Keratinocyte (primary cell): ENCODE results near the gene ACSS2. TPM values are rescaled to one million over a fixed set of nuclear protein-coding genes. Genes with fewer than 3 reads are reported as not detected.

Source experiments
- DNase-seq: peaks from one replicate; pipeline ENCODE4 v3.0.0-alpha.2; 2011; ENCODE audit warnings: low read depth, missing footprints, low spot score
- FAIRE-seq: peaks from 2 replicates; lab custom pipeline; 2011; peaks lifted over from hg19 to GRCh38; lab: Jason Lieb, UNC
- H2AFZ ChIP-seq: 2 replicates; pipeline ENCODE4 v1.6.0; 2012; ENCODE audit warnings: low read length, control low read depth, inconsistent platforms; ENCODE audit not compliant: control insufficient read depth
- H3K27ac ChIP-seq: 2 replicates; pipeline ENCODE4 v1.5.1; 2011; ENCODE audit warnings: low read length; ENCODE audit not compliant: control insufficient read depth, insufficient read depth
- H3K27me3 ChIP-seq: 3 replicates; pipeline ENCODE4 v1.6.0; 2011; ENCODE audit warnings: low read length; ENCODE audit not compliant: control insufficient read depth, insufficient read depth; ENCODE audit errors: extremely low read depth
- H3K36me3 ChIP-seq, 2 experiments: 2 replicates in 1 of 2; 3 replicates in 1 of 2; pipeline ENCODE4 v1.5.1; 2011; ENCODE audit warnings: low read length in 2 of 2, mild to moderate bottlenecking in 1 of 2; ENCODE audit not compliant: control insufficient read depth in 2 of 2, insufficient read depth in 2 of 2; ENCODE audit errors: extremely low read depth in 1 of 2
- H3K4me1 ChIP-seq: 3 replicates; pipeline ENCODE4 v1.5.1; 2011; ENCODE audit warnings: low read length; ENCODE audit not compliant: control insufficient read depth, insufficient read depth; ENCODE audit errors: extremely low read depth
- H3K4me2 ChIP-seq: 3 replicates; pipeline ENCODE4 v1.6.0; 2011; ENCODE audit warnings: low read depth, low read length; ENCODE audit not compliant: control insufficient read depth, insufficient read depth; ENCODE audit errors: extremely low read depth
- H3K4me3 ChIP-seq, 3 experiments: fragments of 200-600 bp in 1 of 3; sonication (generic) in 1 of 3; 2 replicates in 2 of 3; 3 replicates in 1 of 3; pipeline ENCODE4 v1.5.1; 2011 to 2016; ENCODE audit warnings: low read length in 3 of 3, mild to moderate bottlenecking in 3 of 3, control low read depth in 2 of 3, inconsistent platforms in 1 of 3, low read depth in 1 of 3, mixed read lengths in 1 of 3, mixed run types in 1 of 3, moderate library complexity in 1 of 3; ENCODE audit not compliant: control insufficient read depth in 2 of 3, insufficient read depth in 2 of 3; ENCODE audit errors: extremely low read depth in 1 of 3
- H3K79me2 ChIP-seq: 2 replicates; pipeline ENCODE4 v1.6.0; 2012; ENCODE audit warnings: low read length; ENCODE audit not compliant: control insufficient read depth, insufficient read depth
- H3K9ac ChIP-seq: 3 replicates; pipeline ENCODE4 v1.6.0; 2011; ENCODE audit warnings: low read length; ENCODE audit not compliant: control insufficient read depth, insufficient read depth; ENCODE audit errors: extremely low read depth
- H3K9me1 ChIP-seq: 3 replicates; pipeline ENCODE4 v1.6.0; 2011; ENCODE audit warnings: low read length; ENCODE audit not compliant: control insufficient read depth, insufficient read depth; ENCODE audit errors: extremely low read depth
- H3K9me3 ChIP-seq: 2 replicates; pipeline ENCODE4 v1.5.1; 2012; ENCODE audit warnings: low read depth, low read length; ENCODE audit not compliant: control insufficient read depth
- H4K20me1 ChIP-seq: 3 replicates; pipeline ENCODE4 v1.6.0; 2011; ENCODE audit warnings: low read length; ENCODE audit not compliant: control insufficient read depth, insufficient read depth; ENCODE audit errors: extremely low read depth
- EZH2 ChIP-seq: IDR thresholded peaks from one replicate; pipeline ENCODE4 v1.6.1; 2012; ENCODE audit warnings: inconsistent platforms, mild to moderate bottlenecking, low read length, moderate library complexity
- dilution Hi-C: fragments of 300-500 bp; cut with MboI; formaldehyde crosslinking; loops from one replicate; pipeline ENCODE4 v1.7.0; 2020; ENCODE audit warnings: low sequenced_read_pairs; ENCODE audit not compliant: extremely low pct_ligation_motif_present
- polyA plus RNA-seq, 5 experiments: library from polyadenylated mRNA; depleted of rRNA in 3 of 5; stranded (reverse) in 3 of 5; stranded (forward) in 1 of 5; unstranded in 1 of 5; fragments of >200 nt; gene quantifications; 1 replicate in 1 of 5; 2 replicates in 3 of 5; 3 replicates in 1 of 5; pipeline versions ENCODE4 v1.2.1 to v1.2.3, GENCODE V29; 2011 to 2012; ENCODE audit warnings: missing spikeins in 2 of 5, low read depth in 1 of 5, low replicate concordance in 1 of 5
- TF ChIP-seq, protein P1 (sequence below), 3 experiments: IDR thresholded peaks in 1 of 3; conservative IDR thresholded peaks in 1 of 3; optimal IDR thresholded peaks in 1 of 3; 2 replicates in 2 of 3; 3 replicates in 1 of 3; pipeline versions ENCODE3 to v1.5.1; 2011; ENCODE audit warnings: low read length in 3 of 3, mild to moderate bottlenecking in 3 of 3, moderate library complexity in 2 of 3, control low read depth in 1 of 3, inconsistent platforms in 1 of 3; ENCODE audit not compliant: insufficient read depth in 2 of 3; ENCODE audit errors: extremely low read depth in 1 of 3

The ACSS2 gene
- polyA plus RNA-seq, 1 donor (not counting 4 experiments of a cell fraction or from before 2014, with no cell fraction given) = 90.6 TPM

DNA sequence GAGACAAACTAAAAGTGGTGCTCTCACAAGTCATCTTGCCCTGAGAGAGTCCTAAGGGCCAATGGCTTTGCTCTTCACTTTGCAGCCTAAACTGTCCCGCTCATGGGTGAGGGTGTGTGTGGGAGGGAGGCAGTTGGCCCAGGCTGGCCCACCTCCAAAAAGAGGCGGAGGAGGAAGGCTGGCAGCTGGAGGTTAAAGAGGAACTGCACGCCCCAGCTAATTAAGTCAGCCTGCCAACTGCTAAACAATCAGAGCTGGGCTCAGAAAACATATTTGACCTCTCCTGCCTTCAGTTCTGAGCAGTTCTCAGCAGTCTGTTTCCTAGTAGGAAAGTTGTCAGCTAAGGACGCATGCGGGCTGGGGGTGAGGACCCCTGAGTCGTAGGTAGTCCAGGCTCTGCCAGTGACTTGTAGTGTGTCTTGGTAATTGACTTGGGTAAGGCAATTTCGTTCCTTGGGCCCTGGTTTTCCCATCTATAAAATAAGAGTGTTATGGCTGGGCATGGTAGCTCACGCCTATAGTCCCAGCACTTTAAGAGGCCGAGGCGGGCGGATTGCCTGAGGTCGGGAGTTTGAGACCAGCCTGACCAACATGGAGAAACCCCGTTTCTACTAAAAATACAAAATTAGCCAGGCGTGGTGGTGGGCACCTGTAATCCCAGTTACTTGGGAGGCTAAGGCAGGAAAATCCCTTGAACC lies 62.2 kb downstream of the ACSS2 start:
- Histone ChIP-seq H3K36me3 (peaks cover 31 to 32% of the 10 kb centered on the region in 2 experiments), H2AFZ (no peak overlapping the region), H3K9me1 (no peaks in the 10 kb centered on the region), H3K4me1 (peaks cover 4% of the 10 kb centered on the region), H3K9me3 (no peaks in the 10 kb centered on the region), H3K27ac (no peak overlapping the region), H3K4me2 (no peak overlapping the region), H3K9ac (no peak overlapping the region), H3K27me3 (no peaks in the 10 kb centered on the region), H3K4me3 (no peak overlapping the region), H3K79me2 (no peaks in the 10 kb centered on the region), H4K20me1 (no peaks in the 10 kb centered on the region)
- no peak for FAIRE-seq
- dilution Hi-C loops = no loop called here
- no peak for TF ChIP-seq EZH2
- TF ChIP-seq, protein P1, sequence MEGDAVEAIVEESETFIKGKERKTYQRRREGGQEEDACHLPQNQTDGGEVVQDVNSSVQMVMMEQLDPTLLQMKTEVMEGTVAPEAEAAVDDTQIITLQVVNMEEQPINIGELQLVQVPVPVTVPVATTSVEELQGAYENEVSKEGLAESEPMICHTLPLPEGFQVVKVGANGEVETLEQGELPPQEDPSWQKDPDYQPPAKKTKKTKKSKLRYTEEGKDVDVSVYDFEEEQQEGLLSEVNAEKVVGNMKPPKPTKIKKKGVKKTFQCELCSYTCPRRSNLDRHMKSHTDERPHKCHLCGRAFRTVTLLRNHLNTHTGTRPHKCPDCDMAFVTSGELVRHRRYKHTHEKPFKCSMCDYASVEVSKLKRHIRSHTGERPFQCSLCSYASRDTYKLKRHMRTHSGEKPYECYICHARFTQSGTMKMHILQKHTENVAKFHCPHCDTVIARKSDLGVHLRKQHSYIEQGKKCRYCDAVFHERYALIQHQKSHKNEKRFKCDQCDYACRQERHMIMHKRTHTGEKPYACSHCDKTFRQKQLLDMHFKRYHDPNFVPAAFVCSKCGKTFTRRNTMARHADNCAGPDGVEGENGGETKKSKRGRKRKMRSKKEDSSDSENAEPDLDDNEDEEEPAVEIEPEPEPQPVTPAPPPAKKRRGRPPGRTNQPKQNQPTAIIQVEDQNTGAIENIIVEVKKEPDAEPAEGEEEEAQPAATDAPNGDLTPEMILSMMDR (optimal IDR thresholded peaks at IDR 0.05 in 1 of 3, IDR thresholded peaks at IDR 0.05 in 1 of 3, conservative IDR thresholded peaks at IDR 0.05 in 1 of 3; ENCODE audit: extremely low read depth in 1 of 3, insufficient read depth in 2 of 3, low read length in 3 of 3) = no peak
- DNase-seq = no peak

DNA sequence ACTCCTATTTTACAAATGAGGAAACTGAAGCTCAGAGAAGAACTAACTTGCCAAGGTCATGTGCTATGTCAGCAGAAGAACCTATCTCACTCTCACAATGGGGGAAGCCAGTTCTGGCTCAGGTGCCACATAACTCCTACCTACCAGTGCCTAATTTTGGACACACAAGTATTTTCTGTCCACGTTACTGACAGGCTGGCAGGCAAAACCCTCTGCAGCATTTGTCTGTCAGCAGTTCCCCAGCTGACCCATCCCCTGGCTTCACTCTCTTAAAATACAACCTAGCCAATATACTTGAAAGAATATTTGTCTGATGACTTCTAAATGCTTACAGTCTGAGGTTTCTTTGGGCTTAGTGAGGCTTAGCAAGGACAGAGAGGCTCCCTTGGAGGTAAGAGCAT lies 63.7 kb downstream of the ACSS2 start:
- Histone ChIP-seq H2AFZ (no peak overlapping the region), H3K27me3 (no peaks in the 10 kb centered on the region), H3K9me3 (no peaks in the 10 kb centered on the region), H3K27ac (no peak overlapping the region), H3K9ac (no peak overlapping the region), H3K4me2 (no peak overlapping the region), H3K4me3 (no peak overlapping the region), H3K79me2 (no peaks in the 10 kb centered on the region), H4K20me1 (no peaks in the 10 kb centered on the region), H3K4me1 (peaks cover 16% of the 10 kb centered on the region), H3K9me1 (no peaks in the 10 kb centered on the region), H3K36me3 (peaks cover 30 to 31% of the 10 kb centered on the region in 2 experiments)
- FAIRE-seq (no peak), DNase-seq (no peak)
- TF ChIP-seq, protein P1 (optimal IDR thresholded peaks at IDR 0.05 in 1 of 3, IDR thresholded peaks at IDR 0.05 in 1 of 3, conservative IDR thresholded peaks at IDR 0.05 in 1 of 3; ENCODE audit: extremely low read depth in 1 of 3, insufficient read depth in 2 of 3, low read length in 3 of 3) = no peak
- TF ChIP-seq EZH2 = no peak
- dilution Hi-C loops = no loop called here
